HFF-Myc (cell line): ENCODE results near the gene IL12RB2.

Source experiments
- DNase-seq: peaks from one replicate; pipeline ENCODE4 v3.0.0-alpha.2; 2011; ENCODE audit warnings: low read depth; ENCODE audit errors: extremely low read depth
- H3K4me3 ChIP-seq: replicated peaks from 2 replicates; pipeline ENCODE4 v1.5.1; 2011; ENCODE audit warnings: low read depth, mild to moderate bottlenecking, control low read depth, low read length
- TF ChIP-seq, protein P1 (sequence below): IDR thresholded peaks from 2 replicates; pipeline ENCODE4 v1.5.1; 2012; ENCODE audit warnings: mild to moderate bottlenecking, low read depth, low read length, control low read depth; ENCODE audit errors: missing control alignments

Gene IL12RB2

DNA sequence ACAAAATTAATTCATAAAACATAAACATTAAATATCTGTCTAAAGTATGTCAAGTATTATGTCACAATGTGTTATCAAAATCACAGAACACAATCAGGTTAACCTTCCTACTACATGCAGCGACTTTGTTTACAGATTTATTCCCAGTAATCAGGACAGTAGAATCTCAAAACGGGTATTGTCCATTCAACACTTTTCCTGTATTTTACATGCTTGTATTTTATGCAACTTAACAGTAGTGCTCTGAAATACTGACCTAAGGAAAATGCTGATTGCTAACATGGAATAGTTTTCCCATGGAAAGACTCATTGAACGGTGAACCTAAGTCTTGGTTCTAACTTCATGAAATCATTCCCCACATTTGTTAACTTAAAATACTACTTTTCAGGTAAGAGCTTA lies 120.3 kb downstream of the IL12RB2 start:
- TF ChIP-seq, protein P1, sequence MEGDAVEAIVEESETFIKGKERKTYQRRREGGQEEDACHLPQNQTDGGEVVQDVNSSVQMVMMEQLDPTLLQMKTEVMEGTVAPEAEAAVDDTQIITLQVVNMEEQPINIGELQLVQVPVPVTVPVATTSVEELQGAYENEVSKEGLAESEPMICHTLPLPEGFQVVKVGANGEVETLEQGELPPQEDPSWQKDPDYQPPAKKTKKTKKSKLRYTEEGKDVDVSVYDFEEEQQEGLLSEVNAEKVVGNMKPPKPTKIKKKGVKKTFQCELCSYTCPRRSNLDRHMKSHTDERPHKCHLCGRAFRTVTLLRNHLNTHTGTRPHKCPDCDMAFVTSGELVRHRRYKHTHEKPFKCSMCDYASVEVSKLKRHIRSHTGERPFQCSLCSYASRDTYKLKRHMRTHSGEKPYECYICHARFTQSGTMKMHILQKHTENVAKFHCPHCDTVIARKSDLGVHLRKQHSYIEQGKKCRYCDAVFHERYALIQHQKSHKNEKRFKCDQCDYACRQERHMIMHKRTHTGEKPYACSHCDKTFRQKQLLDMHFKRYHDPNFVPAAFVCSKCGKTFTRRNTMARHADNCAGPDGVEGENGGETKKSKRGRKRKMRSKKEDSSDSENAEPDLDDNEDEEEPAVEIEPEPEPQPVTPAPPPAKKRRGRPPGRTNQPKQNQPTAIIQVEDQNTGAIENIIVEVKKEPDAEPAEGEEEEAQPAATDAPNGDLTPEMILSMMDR = no peak
- peak overlapping the region; percentile 82 for H3K4me3 ChIP-seq
- no peak for DNase-seq

DNA sequence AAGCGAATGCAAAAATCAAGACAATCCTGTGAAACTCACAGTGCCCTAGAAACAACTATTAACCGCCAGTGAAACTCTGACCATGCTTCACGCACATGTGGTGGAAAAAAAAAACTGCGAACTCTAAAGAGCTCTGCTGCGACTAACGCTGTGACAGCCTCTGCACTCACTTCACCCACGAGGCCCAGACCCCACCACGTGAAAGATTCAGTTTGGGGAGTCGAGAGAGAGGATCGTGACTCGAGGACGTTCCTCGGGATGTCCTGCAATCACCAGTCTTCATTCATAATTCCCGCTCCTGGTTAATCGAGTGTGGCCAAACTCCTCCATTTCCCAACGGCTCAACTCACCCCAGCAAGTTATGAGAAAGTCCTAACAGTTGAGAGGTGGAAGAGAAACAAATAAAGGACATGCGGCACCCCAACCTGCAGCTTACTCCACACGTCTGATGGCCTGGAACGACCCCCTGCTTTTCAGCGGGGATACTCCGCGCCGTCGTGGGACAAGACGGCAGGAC lies 121.4 kb downstream of the IL12RB2 start:
- H3K4me3 ChIP-seq = peak overlapping the region; percentile 82
- TF ChIP-seq, protein P1 = no peak
- DNase-seq = no peak

DNA sequence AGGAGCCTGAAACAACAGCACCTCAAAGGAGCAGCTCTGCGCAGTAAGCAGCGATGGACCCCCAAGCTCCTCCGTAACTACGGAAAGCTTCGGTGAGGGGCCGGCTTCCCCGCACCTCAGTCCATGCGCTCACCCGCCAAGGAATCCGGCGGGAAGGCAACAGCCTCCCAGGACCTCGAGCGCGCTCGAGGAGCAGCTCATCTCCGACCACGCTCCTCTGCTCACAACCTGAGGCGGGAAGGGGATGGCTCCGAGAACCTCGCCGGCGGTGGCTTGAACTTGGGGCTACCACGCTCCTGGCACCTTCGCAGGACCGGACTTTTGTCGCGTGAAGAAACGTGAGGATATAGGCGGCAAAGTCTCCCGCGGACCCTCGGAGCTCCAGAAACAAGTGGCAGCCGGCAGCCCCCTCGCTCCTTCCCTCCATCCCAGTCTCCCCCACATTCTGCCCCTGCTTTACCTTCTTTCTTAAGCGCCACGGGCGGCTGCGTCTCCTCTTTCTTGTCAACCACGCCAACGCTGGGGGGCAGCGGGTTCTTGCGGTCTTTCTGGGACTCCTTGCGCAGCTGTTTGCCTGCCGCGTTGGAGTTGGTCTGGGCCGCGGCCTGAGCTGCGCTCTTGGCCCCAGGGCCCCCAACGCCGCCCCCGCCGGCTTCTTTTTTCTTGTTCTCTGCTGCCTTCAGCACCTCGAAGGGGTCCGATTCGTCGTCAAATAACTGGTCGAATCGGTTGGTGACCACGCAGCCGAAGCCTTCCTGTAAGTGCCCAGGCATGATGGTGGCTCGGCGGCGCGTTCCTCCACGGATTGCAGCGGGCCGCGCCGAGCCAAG lies 122.1 kb downstream of the IL12RB2 start:
- H3K4me3 ChIP-seq = peak overlapping the region; percentile 82
- DNase-seq = no peak
- TF ChIP-seq, protein P1 = no peak

DNA sequence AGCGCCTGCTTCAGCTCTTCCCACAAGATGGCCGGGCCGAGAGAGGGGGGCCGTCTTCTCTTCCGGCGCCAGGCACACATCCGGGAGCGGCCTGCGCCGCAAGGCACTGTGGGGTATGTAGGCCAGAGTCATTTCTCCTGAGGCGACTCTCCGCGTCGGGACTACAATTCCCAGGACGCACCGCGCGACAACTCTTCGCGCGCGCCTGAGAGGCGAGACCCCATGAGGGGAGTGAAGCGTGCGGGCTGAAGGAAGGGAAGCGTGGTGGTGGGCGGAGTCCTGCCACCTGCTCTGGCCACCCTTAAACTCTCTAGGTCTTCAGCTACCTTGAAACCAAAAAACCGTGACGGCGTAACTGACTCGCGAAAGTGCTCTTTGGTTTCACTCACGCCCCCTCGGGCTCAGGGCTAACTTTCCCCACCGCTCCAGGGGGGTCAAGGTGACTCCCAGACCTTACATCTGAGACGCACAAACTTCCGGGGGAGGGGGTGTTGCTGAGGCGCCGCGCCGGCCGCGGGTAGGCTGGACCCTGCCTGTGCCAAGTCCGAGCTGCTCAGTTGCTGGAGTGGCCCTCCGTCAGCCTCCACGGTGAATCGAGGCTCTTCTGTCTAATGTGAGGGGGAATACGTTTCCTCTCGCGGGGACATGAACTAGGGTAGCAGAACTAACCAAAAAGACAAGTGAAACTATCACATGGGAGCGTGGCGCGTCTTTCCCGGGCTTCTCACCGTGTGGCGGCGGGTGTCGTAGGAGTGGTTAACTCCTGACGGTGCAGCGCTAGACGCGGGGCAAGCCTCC lies 122.9 kb downstream of the IL12RB2 start, which contains the start of gene SERBP1:
Gene SERBP1 (minus strand): TSS at position 45 of the 798 bp plus-strand sequence. CDS start 102 bp downstream, outside the sequence.
- H3K4me3 ChIP-seq = peak within 1 kb of the TSS; percentile 82
- TF ChIP-seq, protein P1 = no peak
- peak; percentile 92 for DNase-seq

DNA sequence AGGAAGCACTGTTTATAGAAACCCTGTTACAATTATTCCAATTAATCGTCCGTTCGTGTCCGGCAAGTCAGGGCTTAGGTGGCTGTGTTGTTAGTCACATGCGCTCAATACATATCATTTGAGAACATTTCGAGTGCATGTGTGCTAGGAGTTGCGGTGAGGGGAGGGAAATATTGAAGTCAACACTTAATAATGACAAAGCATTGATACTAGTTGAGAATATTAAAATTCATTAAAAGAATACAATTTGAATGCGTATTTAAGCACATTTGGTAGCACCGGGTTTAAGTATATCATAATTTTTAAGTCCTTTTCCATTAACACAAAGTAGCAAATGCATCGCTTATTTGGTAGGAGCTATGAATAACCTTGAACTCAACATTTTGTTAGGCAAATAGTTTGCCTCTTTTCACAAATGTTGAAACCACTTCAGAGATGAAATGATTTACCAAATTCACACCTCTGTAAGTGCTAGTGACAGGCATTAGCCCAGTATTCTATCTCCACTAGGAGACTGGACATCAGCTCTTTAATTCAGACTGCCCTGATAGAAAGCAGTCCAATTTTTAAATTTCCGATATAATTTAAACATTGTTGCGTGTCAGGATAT lies 123.6 kb downstream of the IL12RB2 start:
- TF ChIP-seq, protein P1 = no peak
- no peak for DNase-seq
- peak overlapping the region; percentile 82 for H3K4me3 ChIP-seq

DNA sequence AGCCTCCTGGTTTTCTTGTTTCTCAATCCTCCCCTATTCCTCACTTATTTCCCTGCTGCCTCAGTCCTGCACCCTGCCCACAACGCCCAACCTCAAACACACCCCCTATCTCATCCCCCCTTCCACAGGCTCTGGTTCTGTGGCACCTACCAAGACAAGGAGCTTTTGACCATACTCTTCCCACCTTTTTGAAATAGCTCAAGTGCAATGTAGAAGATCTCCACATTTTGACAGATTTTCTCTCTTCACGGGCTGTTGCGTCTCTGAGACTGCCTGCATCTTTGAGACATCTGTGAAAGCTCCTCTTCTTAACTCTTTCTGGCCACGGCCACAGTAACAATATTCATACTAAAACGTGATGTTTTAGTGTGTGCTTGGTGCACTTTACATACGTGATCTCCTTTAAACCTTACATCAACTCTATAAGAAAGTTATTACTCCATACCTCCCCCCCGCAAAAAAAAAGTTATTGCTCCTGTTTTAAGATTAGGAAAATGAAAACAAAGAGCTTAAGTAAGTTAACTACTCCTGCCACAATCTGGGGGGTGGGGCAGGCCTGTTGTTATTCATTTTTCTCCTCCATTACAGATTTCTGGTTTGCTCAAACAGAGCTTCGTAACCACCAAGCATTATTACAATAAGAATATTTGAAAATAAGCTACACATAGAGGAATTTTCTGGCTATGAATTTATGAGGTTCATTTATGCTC lies 124.4 kb downstream of the IL12RB2 start:
- no peak overlapping the region for H3K4me3 ChIP-seq
- no peak for DNase-seq
- TF ChIP-seq, protein P1 = no peak
